Tibial nerve (tissue), 4 donors: Measurements from ENCODE around the gene TESK2. TPM values are rescaled to one million over a fixed set of nuclear protein-coding genes. Genes with fewer than 3 reads are reported as not detected.
"Not testable (repeated sequence)": the region's sequence is repeated elsewhere in the genome, so short reads cannot be mapped to it uniquely, and the experiment has no call there.

Experiments
- DNase-seq, 2 donors: peaks; one replicate each; pipeline ENCODE4 v3.0.0-alpha.2; 2019; ENCODE audit warnings: low spot score in 2 of 2
- H3K27ac ChIP-seq, 4 donors: fragments of 200-600 bp; sonication (generic) in 3 of 4; one replicate each; pipeline ENCODE4 v1.5.1; 2017 to 2019; ENCODE audit warnings: mild to moderate bottlenecking in 1 of 4
- H3K27me3 ChIP-seq, 2 donors: fragments of 200-600 bp; sonication (generic) in 1 of 2; one replicate each; pipeline versions ENCODE4 v1.5.1 to v1.6.0; 2017 to 2019
- H3K36me3 ChIP-seq, 3 donors: fragments of 200-600 bp; sonication (generic); one replicate each; pipeline ENCODE4 v1.5.1; 2018 to 2019
- H3K4me1 ChIP-seq, 4 donors: fragments of 200-600 bp; sonication (generic) in 3 of 4; one replicate each; pipeline ENCODE4 v1.5.1; 2017 to 2019
- H3K4me3 ChIP-seq, 4 donors: fragments of 200-600 bp; sonication (generic) in 3 of 4; one replicate each; pipeline ENCODE4 v1.5.1; 2017 to 2019; ENCODE audit warnings: mild to moderate bottlenecking in 1 of 4, moderate library complexity in 1 of 4
- H3K9me3 ChIP-seq, 4 donors: fragments of 200-600 bp; sonication (generic) in 3 of 4; one replicate each; pipeline ENCODE4 v1.5.1; 2017 to 2019
- CTCF ChIP-seq, 5 experiments: fragments of 200-600 bp in 3 of 5; fragments of 450-650 bp in 2 of 5; sonication (generic) in 3 of 5; IDR thresholded peaks; one replicate each; pipeline ENCODE4 v1.5.1; 2016 to 2019; ENCODE audit warnings: antibody characterized with exemption in 5 of 5, mild to moderate bottlenecking in 3 of 5, moderate library complexity in 2 of 5
- EP300 ChIP-seq, 2 donors: sonication (generic); formaldehyde crosslinking; IDR thresholded peaks; one replicate each; pipeline ENCODE4 v1.6.1; 2017; ENCODE audit warnings: antibody characterized with exemption in 2 of 2, mild to moderate bottlenecking in 1 of 2
- POLR2A ChIP-seq, 2 donors: fragments of 450-650 bp; IDR thresholded peaks; one replicate each; pipeline ENCODE4 v1.6.1; 2017; ENCODE audit warnings: antibody characterized with exemption in 2 of 2, mild to moderate bottlenecking in 2 of 2, moderate library complexity in 2 of 2
- WGBS, 2 donors: methylation state at CpG; one replicate each; pipeline ENCODE4 v1.1.5; 2018; 5-methylcytosine and 5-hydroxymethylcytosine counted together
- total RNA-seq, 4 donors: library from RNA; depleted of rRNA; stranded (reverse); fragments of >200 nt; gene quantifications; one replicate each; pipeline ENCODE4 v1.1.0, GENCODE V29; 2016

The TESK2 gene
- total RNA-seq, 4 donors from 2014 or later, result 3.9 to 11.7 (median 8.5) TPM

GRCh38 chr1:45386219-45386618 is 104.7 kb downstream of the TESK2 start:
- Histone ChIP-seq H3K27ac (no peak overlapping the region), H3K9me3 (no peaks in the 10 kb centered on the region), H3K27me3 (no peaks in the 10 kb centered on the region), H3K36me3 (no peaks in the 10 kb centered on the region), H3K4me1 (no peaks in the 10 kb centered on the region), H3K4me3 (no peak overlapping the region)
- 96 to 98% methylated on average over 3 of the region's 3 CpGs for WGBS, 2 donors
- no peak for DNase-seq
- no peak for TF ChIP-seq EP300 (IDR thresholded peaks at IDR 0.05)
- TF ChIP-seq POLR2A (IDR thresholded peaks at IDR 0.05), result no peak
- TF ChIP-seq CTCF (IDR thresholded peaks at IDR 0.05), result no peak

GRCh38 chr1:45385302-45385701 is 105.7 kb downstream of the TESK2 start:
- DNase-seq, result no peak
- no peaks in the 10 kb centered on the region for H3K27me3 ChIP-seq
- no peaks in the 10 kb centered on the region for H3K36me3 ChIP-seq
- H3K9me3 ChIP-seq, result no peaks in the 10 kb centered on the region
- no peaks in the 10 kb centered on the region for H3K4me1 ChIP-seq
- WGBS, 2 donors, result 78 to 79% methylated on average over 3 of the region's 3 CpGs
- H3K4me3 ChIP-seq, result no peak overlapping the region
- H3K27ac ChIP-seq, result no peak overlapping the region
- no peak for TF ChIP-seq POLR2A (IDR thresholded peaks at IDR 0.05)
- TF ChIP-seq EP300 (IDR thresholded peaks at IDR 0.05), result no peak
- TF ChIP-seq CTCF (IDR thresholded peaks at IDR 0.05), result no peak

- not testable (repeated sequence) for DNase-seq, H3K36me3 ChIP-seq, H3K9me3 ChIP-seq, H3K27me3 ChIP-seq, H3K4me3 ChIP-seq, H3K4me1 ChIP-seq, H3K27ac ChIP-seq
- 81 to 97% methylated on average over 4 of the region's 4 CpGs for WGBS, 2 donors
Observed at GRCh38 chr1:45384213-45384612, 106.8 kb downstream of the TESK2 start.

- TF ChIP-seq EP300 (IDR thresholded peaks at IDR 0.05) (no peak), CTCF (IDR thresholded peaks at IDR 0.05) (no peak), POLR2A (IDR thresholded peaks at IDR 0.05) (no peak)
- no peaks in the 10 kb centered on the region for H3K36me3 ChIP-seq
- H3K27ac ChIP-seq, result no peak overlapping the region
- no peaks in the 10 kb centered on the region for H3K4me1 ChIP-seq
- no peak overlapping the region for H3K4me3 ChIP-seq
- H3K9me3 ChIP-seq, result no peaks in the 10 kb centered on the region
- no peaks in the 10 kb centered on the region for H3K27me3 ChIP-seq
- 77 to 79% methylated on average over 1 of the region's 1 CpG for WGBS, 2 donors
- no peak for DNase-seq
Observed at GRCh38 chr1:45383191-45383590, 107.8 kb downstream of the TESK2 start.

GRCh38 chr1:45381243-45381642 is 109.7 kb downstream of the TESK2 start:
- WGBS, 2 donors, result 93 to 97% methylated on average over 2 of the region's 2 CpGs
- peaks cover 0 to 4% (median 0%) of the 10 kb centered on the region in 4 donors for H3K4me1 ChIP-seq
- no peaks in the 10 kb centered on the region for H3K27me3 ChIP-seq
- TF ChIP-seq POLR2A (IDR thresholded peaks at IDR 0.05) (no peak), EP300 (IDR thresholded peaks at IDR 0.05) (no peak), CTCF (IDR thresholded peaks at IDR 0.05) (no peak)
- H3K27ac ChIP-seq, result no peak overlapping the region
- H3K4me3 ChIP-seq, result no peak overlapping the region
- H3K36me3 ChIP-seq, result no peaks in the 10 kb centered on the region
- DNase-seq, result no peak
- H3K9me3 ChIP-seq, result no peaks in the 10 kb centered on the region

GRCh38 chr1:45380730-45381129 is 110.2 kb downstream of the TESK2 start:
- Histone ChIP-seq H3K4me1 (peaks cover 0 to 9% (median 0%) of the 10 kb centered on the region in 4 donors), H3K9me3 (no peaks in the 10 kb centered on the region), H3K27ac (no peak overlapping the region), H3K27me3 (no peaks in the 10 kb centered on the region), H3K4me3 (no peak overlapping the region), H3K36me3 (no peaks in the 10 kb centered on the region)
- 76 to 84% methylated on average over 1 of the region's 1 CpG for WGBS, 2 donors
- TF ChIP-seq POLR2A (IDR thresholded peaks at IDR 0.05), result no peak
- TF ChIP-seq EP300 (IDR thresholded peaks at IDR 0.05), result no peak
- TF ChIP-seq CTCF (IDR thresholded peaks at IDR 0.05), result no peak
- DNase-seq, result no peak
